Measurements from ENCODE around the gene TEDC1. TPM values are rescaled to one million over a fixed set of nuclear protein-coding genes. Genes with fewer than 3 reads are reported as not detected.
A peak's percentile ranks its signal among the peaks of the same experiment; 100 is the strongest.

TEDC1 gene
- total RNA-seq, 1 donor from 2014 or later, result 13.6 TPM

- no peak for DNase-seq (ENCODE audit: low spot score in 2 of 2, unreplicated experiment in 2 of 2)
- H3K9me3 Mint-ChIP-seq, result no peaks in the 10 kb centered on the region
- H3K27ac Mint-ChIP-seq, result peak overlapping the region; percentile 83
Measured at GRCh38 chr14:105491366-105491973, 424 bp downstream of the TEDC1 start.

DNA sequence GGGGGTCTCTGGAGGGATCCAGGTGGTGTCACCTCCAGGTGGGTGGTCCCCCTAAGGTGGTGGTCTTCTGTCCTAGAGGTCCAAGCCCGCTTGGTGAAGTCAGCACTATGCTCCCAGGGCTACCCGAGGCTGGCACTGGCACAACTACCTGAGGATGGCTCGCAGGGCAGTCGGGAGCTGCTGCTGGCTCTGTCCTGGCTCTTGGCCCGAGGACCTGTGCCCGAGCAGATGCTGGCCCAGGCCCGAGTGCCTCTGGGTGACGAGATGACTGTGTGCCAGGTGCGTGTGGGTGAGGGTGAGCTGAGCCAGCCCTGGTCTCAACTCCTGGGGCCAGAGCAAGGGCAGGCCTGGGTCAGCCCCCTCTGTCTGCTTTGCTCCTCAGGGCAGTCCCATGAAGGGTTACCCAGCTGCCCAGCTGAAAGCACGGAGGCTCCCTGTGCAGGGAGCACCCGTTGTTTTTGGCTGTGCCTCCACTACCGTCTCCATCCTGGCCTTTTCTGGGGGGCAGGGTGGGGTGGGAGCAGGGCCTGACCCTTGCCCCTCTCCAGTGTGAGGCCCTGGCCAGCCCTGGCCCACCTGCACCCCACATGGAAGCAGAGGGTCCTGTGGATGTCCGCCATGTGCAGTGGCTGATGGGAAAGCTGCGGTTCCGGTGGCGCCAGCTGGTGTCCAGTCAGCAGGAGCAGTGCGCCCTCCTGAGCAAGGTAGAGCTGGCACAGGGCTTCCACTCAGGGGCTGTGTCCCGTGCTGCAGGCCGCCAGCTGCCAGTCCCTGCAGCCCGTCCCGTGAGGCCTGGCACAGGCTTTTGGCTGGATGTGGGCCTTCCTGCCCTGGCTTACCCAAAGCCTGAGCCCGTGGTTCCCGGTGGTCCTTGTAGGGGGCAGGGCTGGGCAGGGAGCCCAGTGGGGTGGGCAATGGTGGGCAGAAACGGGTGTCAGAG is 1.3 kb downstream of the TEDC1 start:
- Mint-ChIP-seq H3K27me3 (ENCODE audit: low read depth) (peaks cover 15% of the 10 kb centered on the region), H3K27ac (peak overlapping the region; percentile 83), H3K4me3 (peak overlapping the region; percentile 70), H3K36me3 (no peaks in the 10 kb centered on the region), H3K9me3 (no peaks in the 10 kb centered on the region), H3K4me1 (peaks cover 15% of the 10 kb centered on the region)
- no peak for TF ChIP-seq CTCF (IDR thresholded peaks at IDR 0.05; ENCODE audit: unreplicated experiment)
- no peak for DNase-seq (ENCODE audit: low spot score in 2 of 2, unreplicated experiment in 2 of 2)

More at GRCh38 chr14:105491366-105491973, 424 bp downstream of the TEDC1 start:
- Mint-ChIP-seq H3K4me1 (peaks cover 17% of the 10 kb centered on the region), H3K4me3 (peak overlapping the region; percentile 70), H3K27me3 (ENCODE audit: low read depth) (peaks cover 20% of the 10 kb centered on the region), H3K36me3 (no peaks in the 10 kb centered on the region)
- no peak for TF ChIP-seq CTCF (IDR thresholded peaks at IDR 0.05; ENCODE audit: unreplicated experiment)

DNA sequence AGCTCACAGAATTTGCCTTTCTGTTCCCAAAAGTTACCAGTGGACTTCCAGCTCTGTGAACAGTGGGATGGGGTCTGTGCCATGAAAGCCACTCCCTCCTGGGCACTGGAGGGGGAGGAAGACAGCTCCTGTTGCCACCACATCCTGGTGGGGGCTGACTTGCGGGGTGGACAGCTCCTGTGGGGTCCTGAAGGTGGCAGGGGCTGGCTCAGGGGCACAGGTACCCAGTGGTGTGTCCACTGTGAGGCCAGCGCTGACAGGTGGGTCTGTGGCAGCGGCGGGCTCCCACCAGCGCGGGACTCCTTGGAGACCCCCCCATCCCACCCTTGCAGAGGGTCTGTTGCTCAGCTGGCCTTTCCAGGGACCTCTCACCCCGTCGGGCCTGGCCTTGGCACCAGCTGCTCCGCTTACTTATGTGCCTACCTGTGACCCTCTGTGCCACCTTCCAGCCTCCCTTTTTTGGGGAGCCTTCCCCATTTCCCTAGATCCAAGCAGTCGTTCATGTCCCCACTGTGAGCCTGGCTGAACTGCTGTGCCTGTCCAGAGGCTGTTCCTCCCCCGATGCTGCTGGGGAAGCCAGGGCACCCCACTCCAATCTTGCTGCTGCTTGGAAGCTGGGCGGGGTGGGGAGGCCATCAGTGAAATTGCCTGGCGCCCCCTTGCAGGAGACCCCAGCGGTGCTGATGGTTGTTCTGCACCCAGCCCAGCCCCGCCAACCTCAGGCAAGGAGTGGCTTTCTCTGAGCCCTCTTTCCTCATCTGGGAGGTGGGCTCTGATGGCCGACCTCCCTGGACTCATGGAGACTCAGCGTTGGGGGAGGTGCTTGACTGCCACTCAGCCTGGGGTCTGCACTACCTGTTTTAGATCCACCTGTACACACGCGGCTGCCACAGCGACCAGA is 2.2 kb downstream of the TEDC1 start:
- H3K36me3 Mint-ChIP-seq, result no peaks in the 10 kb centered on the region
- H3K27ac Mint-ChIP-seq, result no peak overlapping the region
- no peaks in the 10 kb centered on the region for H3K9me3 Mint-ChIP-seq
- H3K4me3 Mint-ChIP-seq, result peak overlapping the region; percentile 31
- no peak for TF ChIP-seq CTCF (IDR thresholded peaks at IDR 0.05; ENCODE audit: unreplicated experiment)
- H3K27me3 Mint-ChIP-seq (ENCODE audit: low read depth), result peaks cover 9% of the 10 kb centered on the region
- DNase-seq (ENCODE audit: low spot score in 2 of 2, unreplicated experiment in 2 of 2), result no peak
- peaks cover 15% of the 10 kb centered on the region for H3K4me1 Mint-ChIP-seq

GRCh38 chr14:105493921-105494605 is 3.0 kb downstream of the TEDC1 start:
- Mint-ChIP-seq H3K36me3 (no peaks in the 10 kb centered on the region), H3K27me3 (ENCODE audit: low read depth) (peaks cover 4% of the 10 kb centered on the region), H3K4me1 (peaks cover 9% of the 10 kb centered on the region), H3K9me3 (no peaks in the 10 kb centered on the region), H3K27ac (no peak overlapping the region), H3K4me3 (no peak overlapping the region)
- no peak for DNase-seq (ENCODE audit: low spot score in 2 of 2, unreplicated experiment in 2 of 2)
- TF ChIP-seq CTCF (IDR thresholded peaks at IDR 0.05; ENCODE audit: unreplicated experiment), result no peak

- H3K4me3 Mint-ChIP-seq, result no peak overlapping the region
- TF ChIP-seq CTCF (IDR thresholded peaks at IDR 0.05; ENCODE audit: unreplicated experiment), result no peak
- H3K4me1 Mint-ChIP-seq, result peaks cover 4% of the 10 kb centered on the region
- H3K9me3 Mint-ChIP-seq, result no peaks in the 10 kb centered on the region
- H3K27ac Mint-ChIP-seq, result no peak overlapping the region
- no peaks in the 10 kb centered on the region for H3K36me3 Mint-ChIP-seq
- peaks cover 3% of the 10 kb centered on the region for H3K27me3 Mint-ChIP-seq (ENCODE audit: low read depth)
- DNase-seq (ENCODE audit: low spot score in 2 of 2, unreplicated experiment in 2 of 2), result peak in 1 of 2 experiments; percentile 15
Measured at GRCh38 chr14:105494606-105494929, 3.5 kb downstream of the TEDC1 start.
